ENCODE measurements around the gene CACHD1.
"Not testable (repeated sequence)": the region's sequence is repeated elsewhere in the genome, so short reads cannot be mapped to it uniquely, and the experiment has no call there.

Gene CACHD1

GRCh38 chr1:64598100-64598571 lies 128.2 kb downstream of the CACHD1 start:
- DNase-seq: no peak

- no peak for DNase-seq
Observed at GRCh38 chr1:64599242-64599641, 129.3 kb downstream of the CACHD1 start.

DNA sequence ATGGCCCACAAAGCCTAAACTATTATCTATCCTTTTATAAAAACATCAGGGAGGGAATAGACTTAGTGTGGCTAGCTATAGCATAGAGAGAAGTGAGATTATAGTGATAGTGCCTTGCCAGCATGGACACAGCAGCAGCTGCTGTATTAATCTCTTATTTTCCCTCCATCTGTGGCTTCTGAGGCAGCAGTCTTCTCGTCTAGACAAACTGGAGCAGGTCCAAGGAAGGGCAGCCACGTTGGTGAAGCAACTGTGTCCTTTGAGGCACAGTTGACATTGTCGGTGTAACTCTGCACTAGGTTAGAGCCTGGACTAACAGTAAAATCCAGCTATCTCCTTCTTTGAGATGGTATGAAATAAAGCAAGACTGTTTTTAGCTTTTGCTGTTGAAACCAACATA lies 131.3 kb downstream of the CACHD1 start:
- no peak for DNase-seq

GRCh38 chr1:64608005-64608650 lies 138.2 kb downstream of the CACHD1 start:
- no peak for DNase-seq

DNA sequence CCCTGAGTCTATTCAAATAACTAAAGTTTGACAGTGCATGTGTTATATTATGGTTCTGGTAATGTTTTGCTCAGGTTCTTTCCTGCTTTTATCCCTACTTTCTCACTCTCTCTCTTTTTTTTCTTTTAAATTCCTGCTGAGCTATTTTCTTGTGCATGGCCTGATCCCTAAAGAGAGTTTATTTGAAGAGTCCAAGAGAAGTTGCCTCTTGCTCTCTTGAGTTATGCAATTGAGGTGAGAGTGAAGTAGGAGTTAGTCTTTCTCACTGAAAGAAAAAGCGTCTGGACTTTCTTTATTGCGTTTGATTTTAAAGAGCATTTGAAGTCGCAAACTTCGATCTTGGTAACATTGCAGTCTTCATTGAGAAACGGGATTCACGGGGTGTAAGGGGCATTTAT lies 138.7 kb downstream of the CACHD1 start:
- no peak for DNase-seq

- DNase-seq: not testable (repeated sequence)
Observed at GRCh38 chr1:64610950-64611349, 141.0 kb downstream of the CACHD1 start.

DNA sequence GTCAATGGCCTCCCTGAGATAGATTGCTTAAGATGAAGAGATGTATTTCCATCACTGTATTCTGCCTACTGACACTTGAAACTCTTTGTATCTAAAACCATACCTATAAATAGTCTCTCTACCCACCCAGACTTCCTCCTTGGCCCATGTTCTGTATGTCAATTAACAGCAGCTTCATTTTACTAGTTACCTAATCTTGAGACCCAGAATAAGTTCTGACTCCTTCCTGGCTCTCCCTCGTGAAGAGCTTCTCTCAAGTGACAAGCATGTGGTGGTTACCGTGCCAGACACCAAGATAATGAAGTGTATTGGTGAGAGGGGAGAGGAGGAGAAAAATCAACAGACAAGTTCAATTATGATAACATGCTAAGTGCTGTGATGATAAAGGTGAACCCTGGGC lies 146.1 kb downstream of the CACHD1 start:
- no peak for DNase-seq

DNA sequence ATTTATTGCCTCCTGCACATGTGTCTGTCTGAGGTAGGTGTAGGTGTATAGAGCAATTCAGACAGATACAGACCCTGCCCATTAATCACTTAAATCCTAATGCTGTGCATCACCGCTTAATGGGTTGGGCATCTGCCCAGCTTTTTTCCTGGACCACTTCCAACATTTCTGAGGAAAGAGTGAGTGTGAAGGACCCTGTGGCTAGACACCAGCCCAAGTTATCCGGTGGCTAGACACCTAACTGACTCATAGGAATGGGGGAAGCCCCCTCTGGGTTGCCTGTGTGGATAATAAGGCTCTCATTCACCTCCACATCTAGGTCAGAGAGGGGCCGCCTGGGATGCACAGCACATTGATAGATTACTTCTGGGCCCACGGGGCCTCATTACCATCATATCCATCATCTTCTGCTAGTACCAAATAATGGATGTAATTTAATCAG lies 153.8 kb downstream of the CACHD1 start:
- no peak for DNase-seq

GRCh38 chr1:64624218-64624713 lies 154.3 kb downstream of the CACHD1 start:
- no peak for DNase-seq

DNA sequence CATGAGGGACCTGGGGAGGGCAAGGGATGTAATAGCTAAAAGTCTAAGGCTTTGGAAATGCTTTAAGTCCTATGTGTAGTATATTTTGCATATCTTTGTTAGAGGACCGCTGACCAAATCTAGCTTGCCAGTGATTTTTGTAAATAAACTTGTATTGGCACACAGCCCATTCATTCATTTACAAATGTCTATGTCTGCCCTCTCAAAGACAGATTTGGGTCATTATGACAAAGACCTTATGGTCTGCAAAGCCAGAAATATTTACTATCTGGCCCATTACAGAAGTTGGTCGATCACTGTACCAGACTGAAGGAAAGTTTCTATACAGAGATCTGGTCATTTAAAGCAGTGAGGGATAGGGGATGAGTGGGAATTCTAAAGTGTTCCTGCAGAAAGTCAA lies 154.9 kb downstream of the CACHD1 start:
- no peak for DNase-seq

- no peak for DNase-seq
Observed at GRCh38 chr1:64630611-64631010, 160.7 kb downstream of the CACHD1 start.

GRCh38 chr1:64631346-64632034 lies 161.6 kb downstream of the CACHD1 start:
- DNase-seq: no peak

DNA sequence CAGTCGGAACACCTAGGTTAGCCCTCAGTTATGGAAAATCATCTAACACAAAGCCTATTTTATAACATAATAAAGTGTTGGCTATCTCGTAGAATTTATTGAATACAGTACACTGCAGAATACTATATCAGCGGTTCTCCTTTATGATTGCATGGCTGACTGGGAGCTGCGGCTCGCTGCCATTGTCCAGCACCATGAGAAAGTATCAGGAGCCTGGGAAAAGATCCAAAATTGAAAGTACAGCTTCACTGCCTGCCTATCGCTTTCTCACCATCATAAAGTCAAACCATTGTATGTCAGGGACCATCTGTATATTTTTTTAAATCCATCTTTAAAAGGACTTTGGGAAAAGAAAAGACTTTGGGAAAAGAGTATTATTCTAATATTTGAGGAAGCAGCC lies 163.0 kb downstream of the CACHD1 start:
- no peak for DNase-seq

DNA sequence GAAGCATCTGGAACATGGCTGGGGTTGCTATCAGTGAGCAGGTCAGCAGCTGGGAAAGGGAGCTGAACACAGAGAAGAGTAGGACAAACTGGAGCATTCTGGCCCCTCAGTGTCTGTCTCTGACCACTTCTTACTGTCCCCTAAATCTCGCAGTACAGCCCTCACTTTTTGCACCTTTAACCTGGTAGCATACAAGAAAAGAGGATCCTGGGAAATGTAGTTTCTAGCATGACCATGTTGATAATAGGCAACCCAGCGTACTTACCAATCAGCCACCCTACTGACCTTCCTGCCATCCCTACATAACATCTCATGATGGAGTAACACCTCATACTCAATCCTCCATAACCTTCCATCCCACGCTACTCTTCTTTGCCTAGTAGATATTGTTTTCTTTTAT lies 175.8 kb downstream of the CACHD1 start:
- DNase-seq: no peak

GRCh38 chr1:64650411-64650810 lies 180.5 kb downstream of the CACHD1 start:
- no peak for DNase-seq

GRCh38 chr1:64651841-64652240 lies 181.9 kb downstream of the CACHD1 start:
- DNase-seq: no peak

- DNase-seq: no peak
Observed at GRCh38 chr1:64653466-64653865, 183.5 kb downstream of the CACHD1 start.

DNA sequence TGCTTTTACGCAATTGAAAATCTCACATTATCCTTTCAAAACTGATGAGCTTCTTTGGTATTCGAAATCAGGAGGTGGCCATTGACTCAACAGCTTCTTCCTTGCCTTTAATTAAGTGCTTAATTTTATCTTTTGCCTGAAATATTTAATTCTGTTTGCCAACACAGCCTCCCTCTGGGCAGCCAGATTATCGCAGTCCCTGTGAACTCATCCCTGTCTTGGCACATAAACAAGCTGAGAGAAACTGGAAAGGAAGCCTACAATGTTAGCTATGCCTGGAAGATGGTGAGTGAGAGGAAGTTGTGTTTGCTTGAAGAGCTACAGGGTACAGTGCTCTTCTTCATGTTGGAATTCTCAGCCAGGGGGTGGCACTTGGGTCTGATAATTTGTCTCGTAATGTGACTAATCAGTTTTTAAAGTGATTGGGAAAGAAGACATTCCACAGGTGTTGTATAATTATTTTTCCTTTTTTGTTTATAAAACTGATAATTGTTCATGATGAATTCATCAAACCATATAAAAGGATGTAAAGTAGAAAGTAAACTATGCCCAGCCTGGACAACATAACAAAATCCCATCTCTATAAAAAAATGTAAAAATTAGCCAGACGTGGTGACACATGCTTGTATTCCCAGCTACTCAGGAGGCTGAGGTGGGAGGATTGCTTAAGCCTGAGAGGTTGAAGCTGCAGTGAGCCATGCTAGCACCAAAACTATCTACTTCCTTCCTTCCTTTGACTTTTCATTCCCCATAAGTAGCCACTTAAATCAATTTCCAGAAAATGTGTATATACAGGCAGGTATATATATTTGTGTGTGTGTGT lies 184.8 kb downstream of the CACHD1 start:
- DNase-seq: no peak

- no peak for DNase-seq
Observed at GRCh38 chr1:64655861-64656260, 185.9 kb downstream of the CACHD1 start.

GRCh38 chr1:64659478-64660138 lies 189.7 kb downstream of the CACHD1 start:
- DNase-seq: no peak

- no peak for DNase-seq
Observed at GRCh38 chr1:64663668-64664067, 193.7 kb downstream of the CACHD1 start.

DNA sequence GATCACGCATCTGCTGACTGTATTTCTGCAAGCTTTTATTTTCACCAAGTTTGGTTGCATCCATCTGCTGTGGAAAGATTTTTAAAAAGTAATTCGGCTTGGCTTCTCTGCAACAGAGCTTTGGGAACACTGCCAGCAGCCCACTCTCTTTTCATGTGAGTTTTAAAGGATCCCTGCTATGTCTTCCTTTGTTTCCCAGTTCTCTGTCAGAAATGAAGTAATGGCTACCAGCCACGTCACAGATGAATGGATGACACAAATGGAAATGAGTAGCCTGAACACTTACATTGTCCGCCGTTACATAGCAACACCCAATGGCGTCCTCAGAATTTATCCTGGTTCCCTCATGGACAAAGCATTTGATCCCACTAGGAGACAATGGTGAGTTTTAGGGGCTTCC lies 194.4 kb downstream of the CACHD1 start:
- DNase-seq: no peak

GRCh38 chr1:64669098-64669675 lies 199.3 kb downstream of the CACHD1 start:
- DNase-seq: no peak
